Inflammatory macrophage treated with lipopolysaccharide for 4 hours (primary cell): Measurements from ENCODE around the gene RALBP1.

ENCODE experiments used
- DNase-seq: peaks from one replicate; pipeline ENCODE4 v3.0.0-alpha.2; 2020

The RALBP1 gene

DNA sequence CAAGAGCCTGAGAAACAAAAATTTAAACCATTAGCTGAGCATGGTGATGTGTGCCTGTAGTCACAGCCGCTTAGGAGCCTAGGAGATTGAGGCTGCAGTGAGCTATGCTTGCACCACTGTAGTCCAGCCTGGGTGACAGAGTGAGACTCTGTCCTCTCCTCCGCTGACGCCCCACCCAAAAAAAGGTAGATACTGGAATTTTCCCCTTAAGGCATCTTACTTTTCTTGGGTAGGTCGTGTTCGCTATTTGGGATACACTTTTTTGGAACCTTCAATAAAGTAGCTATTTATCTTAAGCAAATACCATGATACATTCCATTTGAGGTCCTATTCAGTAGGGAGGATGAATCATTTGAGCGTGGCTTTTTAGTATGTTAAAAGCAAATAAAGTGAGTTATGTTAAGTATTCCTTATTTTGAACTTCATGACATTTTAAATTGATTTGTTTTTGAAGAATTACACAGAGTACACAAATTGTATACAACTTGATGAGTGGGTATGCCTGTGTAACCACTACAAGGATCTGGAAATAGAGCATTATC, 38.7 kb downstream of the RALBP1 start:
- no peak for DNase-seq

DNA sequence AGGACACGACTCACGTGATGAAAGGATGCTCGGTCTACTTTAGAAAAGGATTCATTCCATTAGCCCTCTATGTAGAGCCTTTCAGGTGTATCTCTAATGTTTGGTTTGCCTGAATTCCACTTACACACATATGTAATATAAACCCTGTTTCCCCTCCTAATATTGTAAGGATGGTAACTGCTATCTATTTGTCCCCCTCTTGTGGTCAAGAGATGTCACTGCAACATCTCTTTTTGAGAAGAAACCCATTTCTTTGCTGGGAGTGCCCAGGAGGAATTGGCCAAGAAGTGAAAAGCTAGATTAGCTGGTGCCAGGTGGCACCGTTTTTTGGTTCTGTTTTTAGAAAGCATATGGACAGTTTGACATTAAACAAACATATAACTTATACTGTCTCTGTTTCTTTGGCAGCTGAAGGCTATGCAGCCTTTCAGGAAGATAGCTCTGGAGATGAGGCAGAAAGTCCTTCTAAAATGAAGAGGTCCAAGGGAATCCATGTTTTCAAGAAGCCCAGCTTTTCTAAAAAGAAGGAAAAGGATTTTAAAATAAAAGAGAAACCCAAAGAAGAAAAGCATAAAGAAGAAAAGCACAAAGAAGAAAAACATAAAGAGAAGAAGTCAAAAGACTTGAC, 41.2 kb downstream of the RALBP1 start:
- peak; percentile 44 for DNase-seq

DNA sequence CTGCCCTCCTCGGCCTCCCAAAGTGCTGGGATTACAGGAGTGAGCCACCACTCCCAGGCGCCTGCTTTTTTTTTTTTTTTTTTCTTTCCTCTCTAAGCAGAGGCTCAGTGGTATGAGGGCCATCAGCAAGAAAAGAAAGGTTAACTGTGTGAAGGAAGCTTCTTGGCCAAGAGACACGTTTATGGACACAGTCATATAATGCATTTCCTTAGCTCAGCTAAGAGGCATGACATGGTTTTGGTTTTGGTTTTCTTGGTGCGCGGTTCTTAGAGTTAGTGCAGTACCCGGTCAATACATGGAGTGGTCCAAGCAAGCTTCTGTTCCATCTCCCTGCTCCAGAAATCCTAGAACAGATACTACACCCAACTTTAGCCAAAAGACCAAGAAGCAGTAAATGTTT, 42.6 kb downstream of the RALBP1 start:
- no peak for DNase-seq

DNA sequence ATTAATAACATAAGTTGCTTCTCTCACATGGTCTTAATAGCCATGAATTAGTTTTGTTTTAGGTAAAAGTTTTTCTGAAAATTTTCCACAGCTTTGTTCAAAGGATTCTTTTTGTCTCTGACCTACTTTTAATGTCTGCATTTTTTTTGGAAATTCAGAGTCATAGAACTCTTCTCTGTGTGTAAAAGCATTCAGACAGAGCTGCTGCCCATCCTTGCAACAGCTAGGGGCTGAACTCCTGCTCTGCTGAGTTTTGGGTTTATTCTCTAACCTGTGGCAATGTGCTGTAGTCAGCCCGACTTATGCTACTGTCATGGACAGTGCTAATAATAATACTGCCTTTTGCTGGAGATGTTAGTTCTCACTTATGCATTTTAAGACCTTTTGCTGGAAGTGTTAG, 44.1 kb downstream of the RALBP1 start:
- DNase-seq = no peak

DNA sequence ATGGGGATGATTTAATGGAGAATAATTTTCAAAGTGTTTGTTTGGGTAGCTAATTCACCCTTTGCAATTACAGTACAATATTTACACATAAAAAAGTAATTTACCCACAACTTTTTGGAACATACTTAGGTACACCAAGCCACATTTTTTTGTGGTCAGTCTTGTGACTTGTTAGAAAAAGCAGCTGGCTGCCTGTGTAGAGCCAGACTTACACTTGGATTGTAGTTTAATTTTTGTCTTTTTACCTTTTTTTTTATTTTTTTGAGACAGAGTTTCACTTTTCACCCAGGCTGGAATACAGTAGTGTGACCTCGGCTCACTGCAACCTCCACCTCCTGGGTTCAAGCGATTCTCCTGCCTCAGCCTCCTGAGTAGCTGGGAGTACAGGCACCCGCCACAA, 45.4 kb downstream of the RALBP1 start:
- DNase-seq = no peak

DNA sequence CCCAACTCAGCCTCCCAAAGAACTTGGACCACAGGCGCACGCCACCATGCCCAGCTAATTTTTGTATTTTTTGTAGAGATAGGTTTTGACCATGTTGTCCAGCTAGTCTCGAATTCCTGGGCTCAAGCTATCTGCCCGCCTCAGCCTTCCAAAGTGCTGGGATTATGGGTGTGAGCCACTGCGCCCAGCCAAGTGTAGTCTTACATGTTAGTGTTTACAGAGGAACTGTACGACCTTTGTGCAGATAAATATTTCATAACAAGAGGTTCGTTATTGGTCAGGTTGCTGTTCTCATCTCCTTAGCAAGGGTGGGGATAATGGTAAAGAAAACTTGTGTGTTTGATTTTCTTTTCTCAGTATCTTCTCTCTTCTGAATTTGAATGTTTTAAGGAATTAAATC, 46.5 kb downstream of the RALBP1 start:
- no peak for DNase-seq

DNA sequence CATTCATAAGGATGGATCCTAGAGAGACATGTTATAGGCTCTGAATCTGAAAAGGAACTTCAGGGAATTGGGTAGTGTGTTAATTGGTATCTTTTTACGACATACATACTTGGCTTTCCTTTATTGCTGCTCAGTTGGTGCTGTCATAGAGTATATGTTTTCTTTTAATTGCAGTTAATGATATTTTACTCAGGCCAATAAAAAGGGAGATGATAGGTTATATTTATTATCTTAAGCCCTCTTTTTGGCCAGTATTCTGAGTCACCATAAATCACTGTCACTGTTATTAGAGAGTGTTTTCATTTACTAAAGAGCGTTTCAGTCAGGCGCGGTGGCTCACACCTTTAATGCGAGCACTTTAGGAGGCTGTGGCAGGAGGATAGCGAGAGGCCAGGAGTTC, 47.6 kb downstream of the RALBP1 start:
- DNase-seq = no peak

DNA sequence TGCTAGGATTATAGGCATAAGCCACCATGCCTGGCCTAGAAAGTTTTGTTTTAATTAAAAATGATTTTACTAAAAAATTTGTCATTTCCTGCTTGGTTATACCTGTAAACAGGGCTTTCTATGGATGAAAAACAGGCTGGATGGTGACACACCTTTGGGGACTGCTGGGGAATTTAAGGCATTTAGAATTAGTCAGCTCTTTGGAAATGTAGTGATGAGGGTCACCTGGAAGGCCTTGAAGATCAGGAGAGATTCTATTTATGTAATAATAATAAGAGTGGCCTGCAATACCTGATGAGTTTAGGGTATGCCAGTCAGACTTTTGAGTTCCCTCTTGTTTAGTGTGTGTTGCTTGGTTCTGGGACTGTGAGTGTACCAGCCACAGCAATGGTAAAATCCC, 51.1 kb downstream of the RALBP1 start:
- no peak for DNase-seq

DNA sequence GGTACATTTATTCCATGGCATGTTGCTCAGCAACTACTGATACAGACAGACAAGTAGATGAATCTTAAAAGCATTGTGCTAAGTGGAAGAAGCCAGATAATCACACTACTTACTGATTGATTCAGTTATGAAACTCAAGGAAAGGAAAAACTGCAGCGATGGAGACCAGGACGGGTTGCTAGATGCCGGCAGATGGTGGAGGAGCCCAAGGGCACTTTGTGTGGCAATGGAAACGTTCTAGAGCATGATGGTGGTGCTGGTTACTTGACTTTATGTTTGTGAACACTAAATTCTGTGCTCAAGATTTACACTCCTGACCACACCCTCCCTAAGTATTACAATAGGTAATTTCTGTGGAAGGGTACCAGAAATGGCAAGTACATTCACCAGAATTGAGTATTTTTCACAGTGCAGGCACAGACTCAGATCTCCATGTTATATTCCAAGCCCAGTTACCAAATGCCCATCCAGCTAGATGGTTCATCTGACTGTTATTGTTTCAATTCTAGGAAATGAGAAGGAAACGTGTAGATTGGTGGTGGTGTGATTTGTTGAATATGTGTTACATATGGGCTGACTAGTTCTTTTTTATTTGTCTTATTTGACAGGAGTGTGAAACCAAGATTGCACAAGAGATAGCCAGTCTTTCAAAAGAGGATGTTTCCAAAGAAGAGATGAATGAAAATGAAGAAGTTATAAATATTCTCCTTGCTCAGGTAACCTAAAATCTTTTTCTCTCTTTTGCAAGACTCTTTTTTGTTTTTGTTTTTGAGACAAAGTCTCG, 55.1 kb downstream of the RALBP1 start:
- DNase-seq = peak; percentile 53

DNA sequence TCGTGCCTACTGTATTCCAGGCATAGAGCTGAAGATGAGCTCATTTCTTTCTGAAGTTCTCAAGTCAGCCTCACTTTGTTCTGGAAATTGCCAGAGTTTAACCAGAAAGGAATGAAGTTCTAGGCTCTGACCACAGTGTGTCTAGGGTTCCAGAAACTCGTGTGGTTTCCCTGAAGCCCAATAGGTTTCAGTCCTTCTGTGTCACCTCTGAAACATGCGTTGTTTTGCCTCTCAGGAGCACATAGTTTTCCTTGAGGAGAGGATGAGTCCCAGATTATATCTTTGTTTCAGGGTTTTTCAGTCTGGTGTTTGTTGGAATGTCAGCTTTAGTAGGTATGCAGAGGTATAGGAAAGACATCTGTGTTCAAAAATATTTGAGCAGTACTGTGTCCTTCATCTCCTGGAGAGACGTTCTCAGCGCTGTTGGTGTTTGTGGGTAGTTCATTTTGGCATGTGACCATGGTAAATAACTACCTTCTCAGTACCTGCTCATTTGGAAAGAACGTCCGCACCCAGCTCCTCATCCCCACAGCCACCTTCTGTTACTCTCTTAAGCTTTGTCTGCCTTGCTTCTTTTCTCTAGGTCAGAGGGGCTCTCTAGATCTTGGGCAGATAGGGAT, 56.6 kb downstream of the RALBP1 start:
- DNase-seq = no peak

DNA sequence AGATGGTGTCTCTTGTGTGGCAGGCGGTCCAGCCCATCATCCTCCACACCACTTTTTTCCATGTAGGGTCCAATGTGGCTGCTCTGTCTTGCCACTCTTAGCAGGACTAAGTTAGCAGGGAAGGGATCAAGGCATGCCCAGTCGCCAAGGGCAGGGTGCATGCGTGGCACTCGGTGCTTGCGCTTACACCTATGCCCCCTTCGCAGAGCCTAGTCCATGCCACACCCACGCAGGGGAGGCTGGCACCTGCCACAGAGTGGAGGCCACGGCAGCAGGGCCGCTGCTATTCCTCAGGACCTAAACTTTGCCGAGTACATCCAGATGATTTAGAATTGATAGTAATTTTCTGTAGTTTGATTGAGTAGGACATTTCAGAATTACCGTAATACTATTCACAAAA, 59.5 kb downstream of the RALBP1 start:
- no peak for DNase-seq

DNA sequence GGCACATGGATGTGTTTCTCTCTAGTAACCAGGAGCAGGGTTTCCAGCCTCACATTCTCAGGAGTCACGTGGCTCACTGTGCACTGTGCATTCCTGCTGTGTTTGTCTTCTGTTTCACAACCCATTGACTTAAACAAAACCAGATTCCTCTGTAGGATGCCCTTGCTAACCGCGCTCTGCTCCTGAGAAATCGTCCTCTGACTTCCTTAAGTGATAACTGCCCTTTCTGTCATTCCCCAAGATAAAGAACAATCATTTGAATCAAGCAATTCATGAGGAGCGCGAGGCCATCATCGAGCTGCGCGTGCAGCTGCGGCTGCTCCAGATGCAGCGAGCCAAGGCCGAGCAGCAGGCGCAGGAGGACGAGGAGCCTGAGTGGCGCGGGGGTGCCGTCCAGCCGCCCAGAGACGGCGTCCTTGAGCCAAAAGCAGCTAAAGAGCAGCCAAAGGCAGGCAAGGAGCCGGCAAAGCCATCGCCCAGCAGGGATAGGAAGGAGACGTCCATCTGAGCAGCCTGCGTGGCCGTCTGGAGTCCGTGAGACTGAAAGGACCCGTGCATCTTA, 60.2 kb downstream of the RALBP1 start:
- DNase-seq = no peak

DNA sequence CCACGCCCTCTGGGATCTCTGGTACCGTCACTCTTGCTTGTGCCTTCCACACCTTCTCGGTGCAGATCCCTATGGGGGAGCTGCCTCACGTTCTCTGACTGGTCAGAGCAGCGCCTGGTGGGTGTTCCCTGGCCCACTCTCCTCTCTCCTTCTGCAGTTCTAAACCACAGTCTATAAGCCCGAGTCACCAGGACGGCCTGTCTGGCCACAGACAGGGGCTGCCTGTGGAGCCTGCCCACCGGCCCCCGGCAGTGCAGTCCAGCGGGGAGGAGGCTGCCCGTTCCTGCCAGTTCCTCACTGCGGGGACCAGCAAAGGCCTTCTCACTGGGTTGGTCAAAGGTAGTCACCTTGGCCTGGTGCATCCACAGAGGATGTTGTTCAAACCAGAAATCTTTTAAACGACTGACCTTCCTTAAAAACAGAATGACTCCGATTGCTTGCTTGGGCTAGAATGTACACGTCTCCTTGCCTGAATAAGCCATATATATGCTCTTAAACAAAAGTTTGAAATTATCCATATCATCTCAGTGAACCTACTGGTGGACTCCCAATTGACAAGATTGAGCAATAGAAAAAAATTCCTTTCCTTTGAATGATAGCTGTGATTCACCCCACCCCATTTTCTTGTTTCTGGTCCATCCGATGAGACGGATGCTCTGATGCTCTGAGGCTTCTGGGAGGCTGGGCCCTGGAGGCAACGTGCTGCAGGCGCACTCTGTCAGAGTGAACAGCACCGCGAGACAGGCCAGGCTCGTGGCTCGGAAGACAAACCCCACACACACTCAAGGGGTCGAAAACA, 61.2 kb downstream of the RALBP1 start:
- DNase-seq = no peak

DNA sequence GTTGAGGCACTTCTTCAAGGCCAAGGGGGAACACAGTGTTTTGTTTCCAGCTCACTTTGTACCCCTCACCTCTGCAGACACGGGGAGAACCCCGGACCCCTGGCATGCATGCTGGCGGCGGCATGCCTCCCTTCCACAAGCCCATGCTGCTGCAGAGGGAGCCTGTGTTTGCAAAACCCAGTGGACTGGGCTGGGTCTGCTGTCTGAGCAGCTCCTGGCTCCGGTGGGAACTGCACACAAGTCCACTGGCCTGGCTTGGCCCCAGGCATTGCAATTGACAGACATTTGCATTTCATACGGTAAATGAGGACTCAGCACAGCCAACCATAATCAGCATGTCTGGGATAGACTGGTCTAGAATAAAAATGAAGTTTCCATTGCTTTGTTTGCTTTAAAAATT, 62.4 kb downstream of the RALBP1 start:
- DNase-seq = no peak

DNA sequence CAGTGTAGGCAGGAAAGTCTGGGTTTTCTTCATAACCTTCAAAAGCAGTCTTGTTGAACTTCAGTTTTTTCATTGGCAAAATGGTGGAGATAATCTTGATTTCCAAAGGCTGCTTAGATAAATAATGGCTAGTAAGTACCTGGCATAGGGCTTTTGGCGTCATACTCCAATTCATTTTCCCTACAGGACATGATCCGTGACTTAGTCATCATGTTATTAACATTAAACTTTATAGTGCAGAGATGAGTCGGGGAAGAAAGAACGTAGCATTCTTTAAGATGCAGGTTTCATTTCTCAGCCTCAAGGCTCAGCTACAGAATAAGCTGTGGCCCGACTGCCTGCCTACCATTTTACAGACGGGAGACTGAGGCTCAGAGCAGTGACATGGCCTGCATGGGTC, 64.0 kb downstream of the RALBP1 start:
- no peak for DNase-seq

DNA sequence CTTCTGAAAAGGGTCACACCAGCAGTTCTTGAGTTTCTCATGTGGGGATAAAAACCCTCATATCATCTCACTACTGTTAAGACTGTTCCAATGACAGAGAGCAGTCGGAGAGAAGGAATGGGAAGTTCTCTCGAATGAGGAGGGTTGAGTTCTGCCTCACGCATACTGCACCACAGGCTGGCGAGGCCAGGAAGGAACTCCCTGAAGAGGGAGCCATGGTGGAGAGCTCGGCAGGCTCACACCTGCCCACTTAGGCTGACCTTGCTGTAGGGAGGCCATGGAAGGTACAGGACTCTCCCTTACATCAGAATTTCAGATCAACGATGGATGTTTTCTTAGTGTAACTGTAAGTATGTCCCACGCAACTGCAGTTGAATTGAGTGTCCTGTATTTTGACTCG, 64.6 kb downstream of the RALBP1 start:
- DNase-seq = no peak

DNA sequence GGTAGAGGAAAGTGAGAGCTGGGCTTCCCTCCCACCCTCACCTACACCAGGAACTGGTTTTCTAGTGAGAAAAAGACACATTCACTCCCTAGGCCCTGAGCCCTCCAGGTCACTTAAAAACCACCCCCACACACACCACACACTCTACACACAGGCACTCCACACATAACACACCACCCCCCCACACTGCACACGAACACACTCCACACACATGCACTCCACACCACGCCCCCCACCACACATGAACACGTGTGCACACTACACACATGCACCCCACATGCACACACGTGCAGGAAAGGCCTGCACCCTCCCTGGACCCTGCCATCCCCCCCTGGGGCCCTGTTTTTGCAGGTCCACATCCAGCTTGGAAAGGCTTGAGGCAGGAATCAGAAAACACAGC, 67.6 kb downstream of the RALBP1 start:
- DNase-seq = no peak

DNA sequence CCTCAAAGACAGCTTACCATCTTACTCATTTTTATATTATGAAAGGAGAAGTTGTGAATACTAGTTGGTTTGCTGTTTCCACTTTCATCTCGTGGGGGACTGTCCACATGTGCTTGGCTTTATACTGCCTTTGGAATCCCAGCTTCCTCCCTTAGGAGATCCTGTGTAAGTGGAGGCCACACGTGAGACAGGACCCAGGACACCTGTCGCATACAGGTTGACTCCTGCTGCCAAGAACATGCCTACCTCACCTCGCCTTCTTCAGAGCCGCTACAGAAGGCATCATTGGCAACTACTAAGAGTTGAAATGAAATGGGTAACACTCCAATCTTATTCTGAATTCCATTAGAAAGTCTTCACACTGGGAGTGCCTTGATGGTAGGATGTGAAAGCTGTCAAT, 69.7 kb downstream of the RALBP1 start:
- DNase-seq = no peak

DNA sequence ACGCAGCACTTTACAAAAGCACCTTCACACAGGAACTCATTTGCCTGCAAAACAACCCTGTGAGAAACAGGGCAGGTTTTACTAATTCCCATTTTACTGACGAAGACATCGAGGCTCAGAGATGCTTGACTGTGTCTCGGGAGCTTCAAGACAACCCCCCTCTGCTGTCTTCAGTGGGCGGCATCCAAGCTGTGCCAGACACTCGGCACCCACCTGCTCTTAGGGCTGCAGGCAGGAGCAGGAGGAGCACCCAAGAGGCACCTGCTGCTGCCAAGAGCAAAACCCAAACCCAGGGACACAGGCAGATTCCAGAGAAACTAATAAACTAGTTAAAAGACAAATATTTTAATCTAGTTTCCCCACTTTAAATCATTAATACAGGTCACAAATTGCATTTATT, 71.2 kb downstream of the RALBP1 start:
- no peak for DNase-seq

DNA sequence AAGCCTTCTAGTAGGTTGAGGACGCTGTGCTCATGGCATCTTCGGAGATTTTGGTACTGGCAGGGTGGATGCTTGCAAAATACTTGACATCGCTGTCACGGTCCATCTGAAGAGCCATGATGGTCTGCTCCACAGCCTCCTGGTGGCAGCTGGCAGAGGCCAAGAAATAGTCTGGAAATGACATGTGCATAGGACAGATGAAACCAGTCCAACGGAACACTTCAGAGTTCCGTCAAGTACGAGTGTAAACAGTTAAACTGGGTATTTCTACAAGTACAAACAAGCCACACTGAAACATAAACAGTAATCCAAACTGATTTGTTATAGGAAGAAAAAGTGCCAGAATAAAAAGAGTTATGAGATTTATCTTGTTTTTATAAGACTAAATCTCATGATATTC, 72.5 kb downstream of the RALBP1 start:
- no peak for DNase-seq

DNA sequence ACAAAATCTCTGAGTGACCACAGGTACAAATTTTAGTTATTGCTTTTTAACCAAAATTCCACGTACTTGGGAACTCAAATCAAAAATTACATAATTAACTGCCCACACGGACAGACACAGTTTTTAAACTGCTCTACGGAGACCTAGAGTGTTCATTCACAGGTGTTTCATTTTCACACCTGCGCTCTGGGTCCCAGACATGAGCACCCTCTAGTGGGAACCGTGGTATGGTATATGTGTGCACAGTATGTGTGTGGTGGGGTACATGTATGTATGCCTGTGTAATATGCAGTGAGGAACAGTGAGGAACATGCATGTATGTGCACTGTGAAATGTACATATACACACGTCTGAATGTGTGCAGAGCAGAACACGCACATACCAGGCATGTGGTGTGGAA, 74.1 kb downstream of the RALBP1 start:
- no peak for DNase-seq

DNA sequence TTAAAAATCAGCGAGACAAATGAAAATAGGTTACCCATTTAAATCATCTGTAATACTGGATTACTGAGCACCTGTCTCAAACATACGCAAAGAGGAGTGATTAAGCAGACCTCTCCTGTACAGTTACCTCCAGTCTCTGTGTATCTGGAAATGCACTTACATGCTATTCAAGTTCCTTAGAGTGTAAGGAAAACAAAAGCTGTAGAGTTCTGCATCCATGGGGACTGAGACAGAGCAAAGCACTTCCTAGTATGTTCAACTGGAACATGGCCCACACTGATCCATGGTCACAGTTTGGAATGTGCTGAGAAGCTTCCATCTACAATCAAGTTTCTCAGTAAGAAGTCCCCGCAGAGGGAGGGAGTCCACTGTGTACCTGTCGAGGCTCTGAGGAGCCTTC, 75.1 kb downstream of the RALBP1 start:
- DNase-seq = no peak

DNA sequence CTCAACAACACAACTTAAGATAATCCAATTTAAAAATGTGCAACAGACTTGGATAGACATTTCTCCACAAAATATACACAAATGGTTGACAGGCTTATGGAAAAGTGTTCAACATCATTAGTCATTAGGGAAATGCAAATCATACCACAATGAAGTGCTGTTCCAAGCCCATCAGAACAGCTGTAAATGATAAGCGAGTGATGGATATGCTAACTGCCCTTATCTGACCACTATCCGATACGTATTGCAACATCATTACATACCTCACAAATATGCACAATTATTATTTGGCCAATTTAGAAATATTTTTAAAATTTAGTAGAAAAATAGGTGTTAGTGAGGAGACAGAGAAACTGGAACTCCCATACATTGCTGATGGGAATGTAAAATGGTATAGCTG, 76.9 kb downstream of the RALBP1 start:
- no peak for DNase-seq
